Adipocyte (in vitro differentiated cells): Measurements from ENCODE around the gene C1S.

Experiments
- DNase-seq: peaks from one replicate; pipeline ENCODE4 v3.0.0-alpha.2; 2015; ENCODE audit warnings: low read depth
- H3K27me3 ChIP-seq: replicated peaks from 2 replicates; pipeline ENCODE4 v1.7.0; 2013; ENCODE audit warnings: mild to moderate bottlenecking, low read length, moderate library complexity; ENCODE audit not compliant: control insufficient read depth, insufficient read depth
- H3K36me3 ChIP-seq: 2 replicates; pipeline ENCODE4 v1.7.0; 2013; ENCODE audit warnings: low read length, mild to moderate bottlenecking, moderate library complexity; ENCODE audit not compliant: control insufficient read depth, insufficient read depth, severe bottlenecking
- H3K4me1 ChIP-seq: 2 replicates; pipeline ENCODE4 v1.7.0; 2013; ENCODE audit warnings: mild to moderate bottlenecking, low read length, moderate library complexity; ENCODE audit not compliant: control insufficient read depth, insufficient read depth
- H3K4me3 ChIP-seq: 2 replicates; pipeline ENCODE4 v1.7.0; 2013; ENCODE audit warnings: mild to moderate bottlenecking, low read length, moderate library complexity
- H3K9ac ChIP-seq: 2 replicates; pipeline ENCODE4 v1.7.0; 2013; ENCODE audit warnings: mild to moderate bottlenecking, low read length, moderate library complexity
- H3K9me3 ChIP-seq: 2 replicates; pipeline ENCODE4 v1.7.0; 2013; ENCODE audit warnings: mild to moderate bottlenecking, low read length, moderate library complexity; ENCODE audit not compliant: control insufficient read depth

The C1S gene

DNA sequence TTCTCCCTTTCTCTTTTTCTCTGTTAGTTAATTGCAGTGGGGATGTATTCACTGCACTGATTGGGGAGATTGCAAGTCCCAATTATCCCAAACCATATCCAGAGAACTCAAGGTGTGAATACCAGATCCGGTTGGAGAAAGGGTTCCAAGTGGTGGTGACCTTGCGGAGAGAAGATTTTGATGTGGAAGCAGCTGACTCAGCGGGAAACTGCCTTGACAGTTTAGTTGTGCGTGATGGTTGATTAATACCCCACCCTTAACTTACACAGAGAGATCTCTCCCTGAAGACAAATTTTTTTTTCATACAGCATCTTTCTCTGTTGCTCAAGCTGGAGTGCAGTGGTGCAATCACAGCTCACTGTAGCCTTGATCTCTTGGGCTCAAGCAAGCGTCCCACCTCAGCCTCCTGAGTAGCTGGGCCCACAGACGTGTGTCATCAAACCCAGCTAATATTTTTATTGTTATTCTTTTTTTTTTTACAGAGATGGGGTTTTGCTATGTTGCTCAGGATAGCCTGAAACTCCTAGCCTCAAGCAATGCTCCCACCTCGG is 4.6 kb downstream of the C1S start:
- no peak for DNase-seq
- H3K36me3 ChIP-seq: peaks cover 63% of the 10 kb centered on the region
- H3K27me3 ChIP-seq: no peaks in the 10 kb centered on the region
- no peak overlapping the region for H3K9ac ChIP-seq
- H3K9me3 ChIP-seq: no peaks in the 10 kb centered on the region
- H3K4me3 ChIP-seq: no peak overlapping the region
- H3K4me1 ChIP-seq: peaks cover 57% of the 10 kb centered on the region

GRCh38 chr12:7066596-7066995 is 6.1 kb downstream of the C1S start:
- peaks cover 51% of the 10 kb centered on the region for H3K4me1 ChIP-seq
- H3K36me3 ChIP-seq: peaks cover 72% of the 10 kb centered on the region
- H3K27me3 ChIP-seq: no peaks in the 10 kb centered on the region
- no peak overlapping the region for H3K4me3 ChIP-seq
- no peaks in the 10 kb centered on the region for H3K9me3 ChIP-seq
- DNase-seq: no peak
- no peak overlapping the region for H3K9ac ChIP-seq

GRCh38 chr12:7067096-7067495 is 6.6 kb downstream of the C1S start:
- H3K27me3 ChIP-seq: no peaks in the 10 kb centered on the region
- DNase-seq: no peak
- peaks cover 72% of the 10 kb centered on the region for H3K36me3 ChIP-seq
- H3K9ac ChIP-seq: no peak overlapping the region
- H3K4me1 ChIP-seq: peaks cover 49% of the 10 kb centered on the region
- no peaks in the 10 kb centered on the region for H3K9me3 ChIP-seq
- no peak overlapping the region for H3K4me3 ChIP-seq

- no peak overlapping the region for H3K4me3 ChIP-seq
- H3K36me3 ChIP-seq: peaks cover 65% of the 10 kb centered on the region
- peaks cover 40% of the 10 kb centered on the region for H3K4me1 ChIP-seq
- no peak for DNase-seq
- H3K27me3 ChIP-seq: no peaks in the 10 kb centered on the region
- no peak overlapping the region for H3K9ac ChIP-seq
- no peaks in the 10 kb centered on the region for H3K9me3 ChIP-seq
Observed at GRCh38 chr12:7068240-7068993, 7.9 kb downstream of the C1S start.

DNA sequence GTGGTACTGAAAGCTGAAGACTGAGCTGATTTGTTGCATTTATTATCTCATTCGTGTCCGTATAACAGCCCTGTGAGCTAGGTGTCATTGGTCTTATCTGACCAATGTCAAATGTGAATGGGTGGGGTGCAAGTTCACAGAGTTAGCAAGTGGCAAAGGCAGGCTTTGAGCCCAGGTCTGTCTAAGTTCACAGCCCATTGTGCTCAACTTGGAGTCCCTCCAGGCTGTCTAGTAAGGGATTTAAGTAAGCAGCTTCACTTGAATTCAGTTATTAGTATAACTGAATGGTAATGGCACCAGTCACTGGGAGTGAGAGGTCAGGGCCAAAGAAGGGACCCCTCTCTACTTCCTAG is 8.5 kb downstream of the C1S start:
- H3K9me3 ChIP-seq: no peaks in the 10 kb centered on the region
- H3K4me1 ChIP-seq: peaks cover 36% of the 10 kb centered on the region
- peaks cover 59% of the 10 kb centered on the region for H3K36me3 ChIP-seq
- no peaks in the 10 kb centered on the region for H3K27me3 ChIP-seq
- H3K4me3 ChIP-seq: no peak overlapping the region
- DNase-seq: no peak
- no peak overlapping the region for H3K9ac ChIP-seq

DNA sequence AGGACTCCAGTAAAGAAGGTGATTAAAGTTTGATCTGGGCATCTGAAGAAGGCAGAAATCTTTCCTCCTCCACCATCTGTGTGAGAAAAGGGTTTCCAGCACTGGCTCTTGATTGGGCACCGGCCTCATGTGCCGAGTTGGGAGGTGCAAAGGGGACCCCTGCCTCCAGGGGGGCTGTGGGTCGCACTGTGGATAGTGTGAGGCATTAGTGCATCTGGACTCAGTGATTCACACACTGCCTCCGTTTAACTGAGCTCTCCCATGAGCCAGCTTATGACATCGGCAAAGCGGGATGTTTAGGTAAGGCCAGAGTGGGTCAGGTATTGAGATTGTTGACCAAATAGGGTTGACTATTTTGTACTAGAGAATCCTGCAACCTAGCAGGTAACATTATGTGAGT is 8.9 kb downstream of the C1S start:
- peaks cover 32% of the 10 kb centered on the region for H3K4me1 ChIP-seq
- no peak overlapping the region for H3K9ac ChIP-seq
- H3K9me3 ChIP-seq: no peaks in the 10 kb centered on the region
- DNase-seq: no peak
- H3K4me3 ChIP-seq: no peak overlapping the region
- H3K27me3 ChIP-seq: no peaks in the 10 kb centered on the region
- H3K36me3 ChIP-seq: peaks cover 56% of the 10 kb centered on the region

- DNase-seq: no peak
- H3K27me3 ChIP-seq: no peaks in the 10 kb centered on the region
- no peak overlapping the region for H3K4me3 ChIP-seq
- H3K36me3 ChIP-seq: peaks cover 31% of the 10 kb centered on the region
- H3K9me3 ChIP-seq: no peaks in the 10 kb centered on the region
- H3K9ac ChIP-seq: no peak overlapping the region
- peaks cover 24% of the 10 kb centered on the region for H3K4me1 ChIP-seq
Observed at GRCh38 chr12:7072035-7072434, 11.5 kb downstream of the C1S start.

DNA sequence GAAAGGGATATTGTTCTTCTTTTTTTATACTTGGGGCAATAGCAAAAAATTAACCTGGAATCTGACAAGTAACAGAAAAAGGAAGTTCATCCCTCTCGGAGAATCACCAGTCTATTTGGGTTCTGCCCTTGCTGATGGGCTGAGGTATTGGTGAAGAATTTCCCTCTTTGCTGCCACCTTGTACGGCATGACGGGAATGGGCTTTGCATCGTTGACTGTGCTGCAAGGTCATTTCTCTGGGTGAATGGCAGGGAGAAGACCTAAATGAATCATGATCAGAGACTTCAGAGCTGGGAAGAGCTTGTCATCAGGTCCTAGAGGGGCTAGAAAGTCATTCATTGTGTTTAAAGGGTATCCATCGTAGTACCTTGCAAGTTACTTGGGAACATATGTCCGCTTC is 12.0 kb downstream of the C1S start:
- DNase-seq: no peak
- no peak overlapping the region for H3K9ac ChIP-seq
- H3K36me3 ChIP-seq: peaks cover 25% of the 10 kb centered on the region
- H3K4me1 ChIP-seq: peaks cover 20% of the 10 kb centered on the region
- H3K27me3 ChIP-seq: no peaks in the 10 kb centered on the region
- no peak overlapping the region for H3K4me3 ChIP-seq
- H3K9me3 ChIP-seq: no peaks in the 10 kb centered on the region

DNA sequence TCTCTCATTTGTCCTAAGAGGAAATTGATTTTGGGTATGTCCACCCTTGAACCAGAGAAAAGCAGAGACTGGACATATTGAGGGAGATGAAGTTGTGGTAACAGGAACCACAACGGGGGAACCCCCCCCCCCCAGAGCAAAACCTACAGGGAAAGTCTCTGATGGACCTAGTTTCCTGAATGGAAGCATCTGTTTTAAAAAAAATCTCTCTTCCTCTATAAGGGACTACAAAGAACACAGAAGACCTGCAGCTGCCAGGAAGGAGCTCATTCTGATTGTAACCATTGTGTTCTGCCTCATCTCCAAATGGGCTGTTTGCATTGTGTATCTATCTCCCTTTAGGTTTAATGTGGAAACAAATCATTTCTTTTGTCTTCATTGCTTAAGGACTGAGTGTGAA is 13.4 kb downstream of the C1S start:
- H3K4me1 ChIP-seq: peaks cover 14% of the 10 kb centered on the region
- H3K36me3 ChIP-seq: peaks cover 18% of the 10 kb centered on the region
- no peak overlapping the region for H3K9ac ChIP-seq
- no peaks in the 10 kb centered on the region for H3K9me3 ChIP-seq
- H3K4me3 ChIP-seq: no peak overlapping the region
- no peak for DNase-seq
- no peaks in the 10 kb centered on the region for H3K27me3 ChIP-seq

GRCh38 chr12:7075518-7075917 is 15.0 kb downstream of the C1S start:
- DNase-seq: no peak
- peaks cover 10% of the 10 kb centered on the region for H3K36me3 ChIP-seq
- peaks cover 28% of the 10 kb centered on the region for H3K4me1 ChIP-seq
- no peaks in the 10 kb centered on the region for H3K27me3 ChIP-seq
- no peak overlapping the region for H3K4me3 ChIP-seq
- no peaks in the 10 kb centered on the region for H3K9me3 ChIP-seq
- H3K9ac ChIP-seq: no peak overlapping the region

- H3K27me3 ChIP-seq: no peaks in the 10 kb centered on the region
- H3K36me3 ChIP-seq: peaks cover 10% of the 10 kb centered on the region
- no peak overlapping the region for H3K9ac ChIP-seq
- no peaks in the 10 kb centered on the region for H3K9me3 ChIP-seq
- H3K4me1 ChIP-seq: peaks cover 29% of the 10 kb centered on the region
- H3K4me3 ChIP-seq: no peak overlapping the region
- peak; percentile 83 for DNase-seq
Observed at GRCh38 chr12:7075939-7076338, 15.4 kb downstream of the C1S start.

DNA sequence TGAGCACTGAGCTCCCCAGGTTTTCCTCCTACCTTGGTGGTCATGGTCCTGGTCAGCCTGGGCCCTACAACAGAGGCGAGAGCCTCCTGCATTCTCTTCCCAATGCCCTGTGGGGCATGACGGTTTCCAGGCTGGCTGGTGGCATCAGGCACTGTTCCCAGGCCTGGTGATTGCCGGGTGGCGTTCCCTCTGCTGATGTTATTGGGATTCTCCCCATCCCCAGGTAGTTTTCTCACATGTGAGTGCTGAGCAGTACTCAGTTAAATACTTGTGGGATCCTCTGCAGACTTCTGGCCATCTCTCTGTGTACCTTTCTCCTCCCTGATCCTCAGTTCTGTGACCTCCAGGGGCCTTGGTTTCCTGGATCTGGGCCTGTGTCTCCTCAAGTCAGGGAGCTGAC is 16.0 kb downstream of the C1S start:
- Histone ChIP-seq H3K36me3 (peaks cover 15% of the 10 kb centered on the region), H3K27me3 (no peaks in the 10 kb centered on the region), H3K9me3 (no peaks in the 10 kb centered on the region), H3K9ac (no peak overlapping the region), H3K4me3 (no peak overlapping the region), H3K4me1 (peaks cover 29% of the 10 kb centered on the region)
- no peak for DNase-seq
